ENCODE results near the gene TPT1. TPM values are rescaled to one million over a fixed set of nuclear protein-coding genes. Genes with fewer than 3 reads are reported as not detected.
"Not testable (repeated sequence)": the region's sequence is repeated elsewhere in the genome, so short reads cannot be mapped to it uniquely, and the experiment has no call there.

The TPT1 gene
- total RNA-seq, 2 experiments from 2014 or later: 3,981 to 4,076 TPM

DNA sequence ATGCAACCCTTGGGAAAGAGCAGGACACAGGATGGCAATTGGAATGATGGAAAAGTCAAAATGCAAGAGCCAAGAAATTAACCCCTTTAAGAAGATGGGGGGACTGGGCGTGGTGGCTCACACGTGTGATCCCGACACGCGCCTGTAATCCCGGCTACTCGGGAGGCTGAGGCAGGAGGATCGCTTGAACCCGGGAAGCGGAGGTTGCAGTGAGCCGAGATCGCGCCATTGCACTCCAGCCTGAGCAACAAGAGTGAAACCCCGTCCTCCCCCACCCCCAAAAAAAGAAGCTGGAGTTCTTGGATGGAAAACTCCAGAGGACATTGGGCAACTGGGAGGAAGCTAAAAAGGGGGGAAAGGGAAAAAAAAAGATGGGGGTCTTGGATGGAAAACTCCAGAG lies 1.7 kb upstream of the TPT1 start:
- Mint-ChIP-seq H3K27ac (peak overlapping the region; percentile 100), H3K4me3 (peak overlapping the region; percentile 98), H3K36me3 (ENCODE audit: low read depth) (peaks cover 50% of the 10 kb centered on the region), H3K4me1 (ENCODE audit: low read depth) (peaks cover 32% of the 10 kb centered on the region)
- H3K9me3 Mint-ChIP-seq (ENCODE audit: insufficient read depth); ATAC-seq; H3K27me3 Mint-ChIP-seq (ENCODE audit: low read depth); DNase-seq: not testable (repeated sequence)
- CTCF ChIA-PET: interaction anchor here (0.6 to 2.9 kb wide), 6 partner anchors 8 to 295 kb away, joined by 3 to 13 read pairs (median 4); no protein-coding TSS in a partner anchor
- POLR2A ChIA-PET: interaction anchor here (1.0 to 3.0 kb wide), 2 partner anchors 10 to 22 kb away, joined by 4 to 11 read pairs; no protein-coding TSS in a partner anchor

GRCh38 chr13:45341799-45342500 lies 967 bp upstream of the TPT1 start:
- Mint-ChIP-seq H3K36me3 (ENCODE audit: low read depth) (peaks cover 54% of the 10 kb centered on the region), H3K27ac (peak overlapping the region; percentile 100), H3K27me3 (ENCODE audit: low read depth) (no peaks in the 10 kb centered on the region), H3K9me3 (ENCODE audit: insufficient read depth) (no peaks in the 10 kb centered on the region), H3K4me3 (peak overlapping the region; percentile 98), H3K4me1 (ENCODE audit: low read depth) (peaks cover 37% of the 10 kb centered on the region)
- ChIA-PET CTCF (interaction anchor here (0.8 to 2.9 kb wide), 11 partner anchors 8 to 294 kb away, joined by 3 to 13 read pairs (median 4); no protein-coding TSS in a partner anchor), POLR2A (interaction anchor here (1.0 to 3.2 kb wide), 13 partner anchors 9 to 123 kb away, joined by 3 to 19 read pairs (median 10); partner anchors contain the start of genes COG3 and SLC25A30)
- DNase-seq (no peak), ATAC-seq (no peak)

DNA sequence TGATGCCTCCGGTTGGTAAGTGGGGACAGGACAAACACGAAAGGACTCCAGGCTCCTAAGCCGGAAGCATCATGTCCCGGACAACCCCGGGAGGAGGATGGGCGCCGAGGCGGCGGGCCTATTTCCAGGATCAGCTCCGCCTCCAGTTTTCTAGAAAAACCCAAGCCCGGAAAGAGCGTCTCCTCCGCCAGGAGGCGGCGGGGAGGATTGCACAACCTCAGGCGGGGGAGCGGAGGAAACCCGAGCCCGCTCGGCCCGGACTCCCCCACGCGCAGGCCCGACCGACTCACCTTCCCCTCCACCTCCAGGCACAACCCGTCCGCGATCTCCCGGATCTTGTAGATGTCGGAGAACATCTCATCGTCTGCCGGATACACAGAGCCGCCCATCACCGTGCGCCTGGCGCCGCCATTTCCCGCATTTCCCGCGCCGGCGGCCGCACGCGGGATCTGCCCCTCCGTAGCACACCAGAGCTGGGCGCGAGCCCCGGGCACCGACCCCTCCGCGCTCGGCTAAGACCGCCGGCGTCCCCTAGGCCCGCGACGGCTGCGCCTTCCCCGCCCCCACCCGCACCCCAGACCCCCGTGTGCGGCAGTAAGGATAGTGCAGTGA lies 455 bp downstream of the TPT1 start:
- DNase-seq: peak; percentile 86
- Mint-ChIP-seq H3K27me3 (ENCODE audit: low read depth) (no peaks in the 10 kb centered on the region), H3K4me1 (ENCODE audit: low read depth) (peaks cover 51% of the 10 kb centered on the region), H3K4me3 (peak overlapping the region; percentile 98), H3K9me3 (ENCODE audit: insufficient read depth) (no peaks in the 10 kb centered on the region), H3K27ac (peak overlapping the region; percentile 100), H3K36me3 (ENCODE audit: low read depth) (peaks cover 66% of the 10 kb centered on the region)
- ChIA-PET POLR2A (interaction anchor here (0.7 to 3.2 kb wide), 15 partner anchors 10 to 836 kb away, joined by 3 to 19 read pairs (median 10); partner anchors contain the start of genes COG3 and SLC25A30), CTCF (interaction anchor here (1.0 to 2.9 kb wide), 9 partner anchors 13 to 293 kb away, joined by 3 to 13 read pairs (median 5); partner anchors contain the start of gene SLC25A30)
- ATAC-seq: peak; percentile 51

DNA sequence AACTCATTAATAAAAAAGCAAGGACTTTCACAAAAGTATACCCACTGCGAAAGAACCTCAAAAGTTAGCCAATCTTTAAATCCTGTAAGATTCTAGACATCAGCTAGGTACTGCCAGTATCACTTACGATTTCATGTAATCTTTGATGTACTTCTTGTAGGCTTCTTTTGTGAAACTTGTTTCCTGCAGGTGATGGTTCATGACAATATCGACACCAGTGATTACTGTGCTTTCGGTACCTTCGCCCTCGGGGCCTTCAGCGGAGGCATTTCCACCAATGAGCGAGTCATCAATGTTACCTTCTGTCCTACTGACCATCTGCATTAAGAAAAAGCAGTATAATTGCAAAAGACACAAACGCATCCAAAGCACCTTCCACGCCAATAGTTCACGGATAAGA lies 1.1 kb downstream of the TPT1 start:
- peaks cover 70% of the 10 kb centered on the region for H3K36me3 Mint-ChIP-seq (ENCODE audit: low read depth)
- POLR2A ChIA-PET: interaction anchor here (0.7 to 3.2 kb wide), 12 partner anchors 10 to 836 kb away, joined by 3 to 19 read pairs (median 10); partner anchors contain the start of genes COG3 and SLC25A30

GRCh38 chr13:45339399-45339798 lies 1.6 kb downstream of the TPT1 start:
- DNase-seq (no peak), ATAC-seq (no peak)
- Mint-ChIP-seq H3K4me3 (peak overlapping the region; percentile 98), H3K36me3 (ENCODE audit: low read depth) (peaks cover 71% of the 10 kb centered on the region), H3K27ac (peak overlapping the region; percentile 100), H3K9me3 (ENCODE audit: insufficient read depth) (no peaks in the 10 kb centered on the region), H3K4me1 (ENCODE audit: low read depth) (peaks cover 62% of the 10 kb centered on the region), H3K27me3 (ENCODE audit: low read depth) (no peaks in the 10 kb centered on the region)
- POLR2A ChIA-PET: interaction anchor here (1.2 to 3.2 kb wide), 4 partner anchors 9 to 75 kb away, joined by 3 to 19 read pairs (median 7); no protein-coding TSS in a partner anchor
- CTCF ChIA-PET: interaction anchor here (0.6 to 1.5 kb wide), 4 partner anchors 28 to 292 kb away, joined by 3 to 5 read pairs (median 4); partner anchors contain the start of gene SLC25A30

More for the DNA sequence above, 1.1 kb downstream of the TPT1 start:
- Mint-ChIP-seq H3K4me1 (ENCODE audit: low read depth) (peaks cover 58% of the 10 kb centered on the region), H3K27ac (peak overlapping the region; percentile 100), H3K4me3 (peak overlapping the region; percentile 98), H3K27me3 (ENCODE audit: low read depth) (no peaks in the 10 kb centered on the region), H3K9me3 (ENCODE audit: insufficient read depth) (no peaks in the 10 kb centered on the region)
- CTCF ChIA-PET: interaction anchor here (1.4 to 2.9 kb wide), 4 partner anchors 17 to 292 kb away, joined by 4 to 13 read pairs (median 6); partner anchors contain the start of gene SLC25A30
- DNase-seq (peak; percentile 42), ATAC-seq (no peak)

- H3K36me3 Mint-ChIP-seq (ENCODE audit: low read depth): peaks cover 85% of the 10 kb centered on the region
- ChIA-PET CTCF (interaction anchor here (1.3 to 1.7 kb wide), 2 partner anchors 33 to 56 kb away, joined by 3 to 4 read pairs; no protein-coding TSS in a partner anchor), POLR2A (interaction anchor here (0.9 kb wide), 1 partner anchor 29 kb away, joined by 5 read pairs; no protein-coding TSS in a partner anchor)
- peaks cover 77% of the 10 kb centered on the region for H3K4me1 Mint-ChIP-seq (ENCODE audit: low read depth)
- ATAC-seq (no peak), DNase-seq (no peak)
- H3K9me3 Mint-ChIP-seq (ENCODE audit: insufficient read depth): no peaks in the 10 kb centered on the region
- H3K4me3 Mint-ChIP-seq: peak overlapping the region; percentile 98
- peak overlapping the region; percentile 23 for H3K27ac Mint-ChIP-seq
- H3K27me3 Mint-ChIP-seq (ENCODE audit: low read depth): no peaks in the 10 kb centered on the region
Measured at GRCh38 chr13:45337803-45338202, 3.2 kb downstream of the TPT1 start.

- Mint-ChIP-seq H3K4me3 (peak overlapping the region; percentile 98), H3K36me3 (ENCODE audit: low read depth) (peaks cover 86% of the 10 kb centered on the region), H3K27ac (peak overlapping the region; percentile 6), H3K4me1 (ENCODE audit: low read depth) (peaks cover 77% of the 10 kb centered on the region), H3K9me3 (ENCODE audit: insufficient read depth) (no peaks in the 10 kb centered on the region), H3K27me3 (ENCODE audit: low read depth) (no peaks in the 10 kb centered on the region)
- CTCF ChIA-PET: interaction anchor here (1.1 to 1.7 kb wide), 3 partner anchors 29 to 57 kb away, joined by 3 to 4 read pairs (median 3); no protein-coding TSS in a partner anchor
- no peak for ATAC-seq
- POLR2A ChIA-PET: interaction anchor here (0.9 kb wide), 1 partner anchor 30 kb away, joined by 5 read pairs; no protein-coding TSS in a partner anchor
- no peak for DNase-seq
Measured at GRCh38 chr13:45337395-45337794, 3.6 kb downstream of the TPT1 start.

DNA sequence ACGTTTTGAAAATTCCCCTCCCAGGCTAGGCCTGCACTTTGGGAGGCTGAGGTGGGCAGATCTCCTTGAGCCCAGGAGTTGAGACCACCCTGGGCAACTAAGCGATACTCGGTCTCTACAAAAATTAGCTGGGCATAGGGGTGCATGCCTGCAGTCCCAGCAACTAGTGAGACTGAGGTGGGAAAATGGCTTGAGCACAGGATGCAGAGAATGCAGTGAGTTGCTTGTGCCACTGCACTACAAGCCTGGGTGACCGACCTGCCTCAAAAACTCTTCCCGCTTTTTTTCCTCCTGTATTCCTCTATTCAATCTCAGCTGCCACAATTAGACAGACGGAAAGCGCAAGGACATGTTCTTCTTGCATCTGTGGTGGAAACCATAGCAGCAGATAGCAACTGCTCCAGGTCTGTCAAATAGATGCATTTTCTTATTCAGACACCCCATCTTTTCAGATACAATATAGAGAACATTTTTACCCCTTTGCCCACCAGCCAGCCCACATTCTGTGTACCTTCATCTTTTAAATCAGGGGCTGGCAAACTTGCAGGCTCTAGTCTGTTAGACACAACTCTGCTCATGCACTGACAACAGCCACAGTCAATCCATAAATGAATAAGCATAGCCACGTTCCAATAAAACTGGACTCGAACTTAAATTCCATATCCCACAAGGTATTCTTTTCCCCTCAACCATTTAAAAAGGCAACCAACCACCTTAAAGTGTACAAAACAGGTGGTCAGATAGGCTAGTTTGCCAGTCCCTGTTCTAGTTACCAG lies 4.8 kb downstream of the TPT1 start:
- Mint-ChIP-seq H3K36me3 (ENCODE audit: low read depth) (peaks cover 86% of the 10 kb centered on the region), H3K27me3 (ENCODE audit: low read depth) (no peaks in the 10 kb centered on the region), H3K27ac (peak overlapping the region; percentile 87), H3K4me1 (ENCODE audit: low read depth) (peaks cover 76% of the 10 kb centered on the region), H3K9me3 (ENCODE audit: insufficient read depth) (no peaks in the 10 kb centered on the region), H3K4me3 (peak overlapping the region; percentile 19)
- DNase-seq: no peak
- CTCF ChIA-PET: interaction anchor here (1.1 to 1.7 kb wide), 3 partner anchors 28 to 58 kb away, joined by 3 to 4 read pairs (median 3); no protein-coding TSS in a partner anchor
- no peak for ATAC-seq
- POLR2A ChIA-PET: interaction anchor here (0.5 to 1.6 kb wide), 3 partner anchors 15 to 32 kb away, joined by 3 to 4 read pairs (median 3); no protein-coding TSS in a partner anchor

GRCh38 chr13:45335397-45336024 lies 5.5 kb downstream of the TPT1 start:
- CTCF ChIA-PET: interaction anchor here (0.6 kb wide), 1 partner anchor 14 kb away, joined by 3 read pairs; no protein-coding TSS in a partner anchor
- ATAC-seq: no peak
- Mint-ChIP-seq H3K4me3 (peak overlapping the region; percentile 63), H3K9me3 (ENCODE audit: insufficient read depth) (no peaks in the 10 kb centered on the region), H3K27ac (peak overlapping the region; percentile 87), H3K27me3 (ENCODE audit: low read depth) (no peaks in the 10 kb centered on the region), H3K4me1 (ENCODE audit: low read depth) (peaks cover 81% of the 10 kb centered on the region), H3K36me3 (ENCODE audit: low read depth) (peaks cover 86% of the 10 kb centered on the region)
- POLR2A ChIA-PET: interaction anchor here (0.5 to 1.6 kb wide), 4 partner anchors 14 to 130 kb away, joined by 3 to 4 read pairs (median 3); no protein-coding TSS in a partner anchor
- no peak for DNase-seq

Measured in activated CD8-positive, alpha-beta T cell treated with anti-CD3 and anti-CD28 coated beads, Interleukin-2, amount 10 ng/mL, durations not matched to agents 7 days and 5 days (primary cell).